ENCODE data around the gene MAPK10. TPM values are rescaled to one million over a fixed set of nuclear protein-coding genes. Genes with fewer than 3 reads are reported as not detected.

Gene MAPK10
- total RNA-seq, 2 experiments from 2014 or later, result 0.28 to 0.36 TPM

GRCh38 chr4:86250006-86250405 is 109.8 kb downstream of the MAPK10 start:
- no peak overlapping the region for H3K4me3 ChIP-seq (ENCODE audit: low read length)
- no peak overlapping the region for H3K27ac Mint-ChIP-seq
- H3K4me3 Mint-ChIP-seq, result no peak overlapping the region
- no peaks in the 10 kb centered on the region for H3K9me3 ChIP-seq (ENCODE audit: control insufficient read depth in 1 of 2, insufficient read depth in 1 of 2, low read length in 2 of 2)
- ATAC-seq (ENCODE audit: poor library complexity) (no peak), DNase-seq (no peak)
- H3K27me3 Mint-ChIP-seq, result no peaks in the 10 kb centered on the region
- no peaks in the 10 kb centered on the region for H3K36me3 Mint-ChIP-seq (ENCODE audit: low read depth)
- POLR2A ChIA-PET, result no interaction called here
- CTCF ChIA-PET, result no interaction called here
- H3K27me3 ChIP-seq (ENCODE audit: control insufficient read depth in 1 of 2, insufficient read depth in 2 of 2, low read length in 2 of 2), result no peaks in the 10 kb centered on the region
- H3K9me3 Mint-ChIP-seq, result no peaks in the 10 kb centered on the region
- no peaks in the 10 kb centered on the region for H3K4me1 ChIP-seq (ENCODE audit: insufficient read depth, low read length)
- H3K4me1 Mint-ChIP-seq (ENCODE audit: low read depth), result no peaks in the 10 kb centered on the region
- H3K36me3 ChIP-seq (ENCODE audit: insufficient read depth, low read length), result no peaks in the 10 kb centered on the region
- TF ChIP-seq CTCF (IDR thresholded peaks at IDR 0.05), result no peak
- intact Hi-C loops (cut with DNase I, micrococcal nuclease), result no loop called here
- no peak overlapping the region for H3K27ac ChIP-seq (ENCODE audit: low read depth in 1 of 2, low read length in 2 of 2)

GRCh38 chr4:86249074-86249473 is 110.8 kb downstream of the MAPK10 start:
- Histone ChIP-seq H3K27me3 (ENCODE audit: control insufficient read depth in 1 of 2, insufficient read depth in 2 of 2, low read length in 2 of 2) (no peaks in the 10 kb centered on the region), H3K4me1 (ENCODE audit: insufficient read depth, low read length) (no peaks in the 10 kb centered on the region), H3K36me3 (ENCODE audit: insufficient read depth, low read length) (no peaks in the 10 kb centered on the region), H3K9me3 (ENCODE audit: control insufficient read depth in 1 of 2, insufficient read depth in 1 of 2, low read length in 2 of 2) (no peaks in the 10 kb centered on the region), H3K4me3 (ENCODE audit: low read length) (no peak overlapping the region), H3K27ac (ENCODE audit: low read depth in 1 of 2, low read length in 2 of 2) (no peak overlapping the region)
- Mint-ChIP-seq H3K9me3 (no peaks in the 10 kb centered on the region), H3K27ac (no peak overlapping the region), H3K4me1 (ENCODE audit: low read depth) (no peaks in the 10 kb centered on the region), H3K4me3 (no peak overlapping the region), H3K36me3 (ENCODE audit: low read depth) (no peaks in the 10 kb centered on the region), H3K27me3 (no peaks in the 10 kb centered on the region)
- ATAC-seq (ENCODE audit: poor library complexity), result no peak
- no peak for TF ChIP-seq CTCF (IDR thresholded peaks at IDR 0.05)
- intact Hi-C loops (cut with DNase I, micrococcal nuclease), result no loop called here
- DNase-seq, result no peak
- POLR2A ChIA-PET, result no interaction called here
- CTCF ChIA-PET, result no interaction called here

GRCh38 chr4:86247906-86248305 is 111.9 kb downstream of the MAPK10 start:
- CTCF ChIA-PET, result no interaction called here
- POLR2A ChIA-PET, result no interaction called here
- Histone ChIP-seq H3K27me3 (ENCODE audit: control insufficient read depth in 1 of 2, insufficient read depth in 2 of 2, low read length in 2 of 2) (no peaks in the 10 kb centered on the region), H3K27ac (ENCODE audit: low read depth in 1 of 2, low read length in 2 of 2) (no peak overlapping the region), H3K9me3 (ENCODE audit: control insufficient read depth in 1 of 2, insufficient read depth in 1 of 2, low read length in 2 of 2) (peaks cover 0 to 1% of the 10 kb centered on the region in 2 experiments), H3K4me1 (ENCODE audit: insufficient read depth, low read length) (no peaks in the 10 kb centered on the region), H3K4me3 (ENCODE audit: low read length) (no peak overlapping the region), H3K36me3 (ENCODE audit: insufficient read depth, low read length) (no peaks in the 10 kb centered on the region)
- Mint-ChIP-seq H3K4me3 (no peak overlapping the region), H3K9me3 (peaks cover 2% of the 10 kb centered on the region), H3K4me1 (ENCODE audit: low read depth) (no peaks in the 10 kb centered on the region), H3K36me3 (ENCODE audit: low read depth) (no peaks in the 10 kb centered on the region), H3K27me3 (no peaks in the 10 kb centered on the region), H3K27ac (no peak overlapping the region)
- ATAC-seq (ENCODE audit: poor library complexity) (no peak), DNase-seq (no peak)
- TF ChIP-seq CTCF (IDR thresholded peaks at IDR 0.05), result no peak
- intact Hi-C loops (cut with DNase I, micrococcal nuclease), result no loop called here
